Neural cell (in vitro differentiated cells): Measurements from ENCODE around the gene ACTL8. TPM values are rescaled to one million over a fixed set of nuclear protein-coding genes. Genes with fewer than 3 reads are reported as not detected.

Source experiments
- H2AFZ ChIP-seq: fragments of 200-600, 300-800 bp; sonication (generic), shearing (Covaris generic); 2 replicates; pipeline ENCODE4 v1.6.0; 2014; ENCODE audit warnings: low read depth, mild to moderate bottlenecking, antibody characterized with exemption, low read length, moderate library complexity
- H3F3A ChIP-seq: fragments of 200-600 bp; shearing (Covaris generic); 2 replicates; pipeline ENCODE4 v1.6.1; 2016; ENCODE audit warnings: mild to moderate bottlenecking, moderate library complexity, mixed read lengths, antibody characterized with exemption, low read length; ENCODE audit not compliant: insufficient read depth, poor library complexity, severe bottlenecking
- H3K27ac ChIP-seq: fragments of 200-600, 300-800 bp; sonication (generic), shearing (Covaris generic); 2 replicates; pipeline ENCODE4 v1.5.1; 2014; ENCODE audit warnings: mild to moderate bottlenecking, low read length, moderate library complexity
- H3K27me3 ChIP-seq: fragments of 300-800, 200-600 bp; sonication (generic), shearing (Covaris generic); 2 replicates; pipeline ENCODE4 v1.6.0; 2014; ENCODE audit warnings: mild to moderate bottlenecking, low read depth, low read length, moderate library complexity; ENCODE audit not compliant: insufficient read depth
- H3K36me3 ChIP-seq: fragments of 300-800, 200-600 bp; sonication (generic), shearing (Covaris generic); 2 replicates; pipeline ENCODE4 v1.5.1; 2014; ENCODE audit warnings: mild to moderate bottlenecking, antibody characterized with exemption, low read length, moderate library complexity; ENCODE audit not compliant: insufficient read depth
- H3K4me2 ChIP-seq: fragments of 300-800, 200-600 bp; sonication (generic), shearing (Covaris generic); 2 replicates; pipeline ENCODE4 v1.6.0; 2014; ENCODE audit warnings: mild to moderate bottlenecking, low read length
- H3K4me3 ChIP-seq: fragments of 300-800, 200-600 bp; sonication (generic), shearing (Covaris generic); 2 replicates; pipeline ENCODE4 v1.5.1; 2014; ENCODE audit warnings: mild to moderate bottlenecking, low read length, moderate library complexity
- H3K79me2 ChIP-seq: fragments of 200-600 bp; shearing (Covaris generic); replicated peaks from 2 replicates; pipeline ENCODE4 v1.6.0; 2014; ENCODE audit warnings: mild to moderate bottlenecking, low read length, moderate library complexity; ENCODE audit not compliant: insufficient read depth
- H3K9ac ChIP-seq: fragments of 300-800, 200-600 bp; sonication (generic), shearing (Covaris generic); 2 replicates; pipeline ENCODE4 v1.6.1; 2016; ENCODE audit warnings: mild to moderate bottlenecking, low read length, mixed read lengths
- H3K9me2 ChIP-seq: fragments of 200-600 bp; shearing (Covaris generic); 2 replicates; pipeline ENCODE4 v1.6.1; 2016; ENCODE audit warnings: mild to moderate bottlenecking, low read length, mixed read lengths; ENCODE audit not compliant: insufficient read depth
- H3K9me3 ChIP-seq: fragments of 200-600, 300-800 bp; sonication (generic), shearing (Covaris generic); 2 replicates; pipeline ENCODE4 v1.6.1; 2016; ENCODE audit warnings: mild to moderate bottlenecking, mixed run types, low read length, moderate library complexity, mixed read lengths
- H4K20me1 ChIP-seq: fragments of 200-600 bp; shearing (Covaris generic); 2 replicates; pipeline ENCODE4 v1.6.1; 2016; ENCODE audit warnings: mild to moderate bottlenecking, mixed run types; ENCODE audit not compliant: insufficient read depth
- EP300 ChIP-seq: fragments of 450-650 bp; conservative IDR thresholded peaks from 2 replicates; pipeline ENCODE4 v1.6.1; 2014; ENCODE audit warnings: antibody characterized with exemption, mild to moderate bottlenecking, moderate library complexity; ENCODE audit not compliant: poor library complexity, severe bottlenecking
- EZH2 ChIP-seq: fragments of 200-600, 300-800 bp; shearing (Covaris generic), sonication (generic); IDR thresholded peaks from 2 replicates; pipeline ENCODE4 v1.6.1; 2014; ENCODE audit warnings: antibody characterized with exemption, low read length, borderline replicate concordance, mild to moderate bottlenecking; ENCODE audit not compliant: insufficient read depth, poor library complexity, severe bottlenecking
- MXI1 ChIP-seq: fragments of 450-650 bp; conservative IDR thresholded peaks from 2 replicates; pipeline ENCODE4 v1.6.1; 2014; ENCODE audit warnings: antibody characterized with exemption, mild to moderate bottlenecking; ENCODE audit not compliant: poor library complexity, severe bottlenecking
- POLR2AphosphoS5 ChIP-seq: IDR thresholded peaks from 2 replicates; pipeline ENCODE4 v1.6.1; 2012
- RAD21 ChIP-seq: fragments of 450-650 bp; conservative IDR thresholded peaks from 2 replicates; pipeline ENCODE4 v1.6.1; 2014; ENCODE audit warnings: antibody characterized with exemption, mild to moderate bottlenecking, moderate library complexity
- REST ChIP-seq: IDR thresholded peaks from 2 replicates; pipeline ENCODE4 v1.6.1; 2012; ENCODE audit warnings: borderline replicate concordance
- SMC3 ChIP-seq: fragments of 450-650 bp; conservative IDR thresholded peaks from 2 replicates; pipeline ENCODE4 v1.6.1; 2014; ENCODE audit warnings: antibody characterized with exemption, mild to moderate bottlenecking, moderate library complexity; ENCODE audit not compliant: poor library complexity
- TAF1 ChIP-seq: IDR thresholded peaks from 2 replicates; pipeline ENCODE4 v1.6.1; 2012; ENCODE audit warnings: low read depth
- polyA plus RNA-seq: library from polyadenylated mRNA; depleted of rRNA; stranded (reverse); fragments of >200 nt; gene quantifications from 2 replicates; pipeline ENCODE4 v1.2.3, GENCODE V29; 2014
- TF ChIP-seq, protein P1 (sequence below): fragments of 450-650 bp; IDR thresholded peaks from 2 replicates; pipeline ENCODE4 v1.5.1; 2014; ENCODE audit warnings: antibody characterized with exemption, mild to moderate bottlenecking, moderate library complexity; ENCODE audit not compliant: poor library complexity, severe bottlenecking

ACTL8 gene
- polyA plus RNA-seq, 1 donor from 2014 or later = not detected

- H2AFZ ChIP-seq = no peak overlapping the region
- H3K9ac ChIP-seq = no peak overlapping the region
- H3K4me3 ChIP-seq = no peak overlapping the region
- TF ChIP-seq EP300 = no peak
- no peaks in the 10 kb centered on the region for H3K79me2 ChIP-seq
- no peaks in the 10 kb centered on the region for H3K36me3 ChIP-seq
- H3K4me2 ChIP-seq = no peak overlapping the region
- H3K9me3 ChIP-seq = no peaks in the 10 kb centered on the region
- no peaks in the 10 kb centered on the region for H3K9me2 ChIP-seq
- no peaks in the 10 kb centered on the region for H3K27me3 ChIP-seq
- no peaks in the 10 kb centered on the region for H4K20me1 ChIP-seq
- H3F3A ChIP-seq = no peaks in the 10 kb centered on the region
- H3K27ac ChIP-seq = no peak overlapping the region
Measured at GRCh38 chr1:17856496-17857108, 101.5 kb downstream of the ACTL8 start.

DNA sequence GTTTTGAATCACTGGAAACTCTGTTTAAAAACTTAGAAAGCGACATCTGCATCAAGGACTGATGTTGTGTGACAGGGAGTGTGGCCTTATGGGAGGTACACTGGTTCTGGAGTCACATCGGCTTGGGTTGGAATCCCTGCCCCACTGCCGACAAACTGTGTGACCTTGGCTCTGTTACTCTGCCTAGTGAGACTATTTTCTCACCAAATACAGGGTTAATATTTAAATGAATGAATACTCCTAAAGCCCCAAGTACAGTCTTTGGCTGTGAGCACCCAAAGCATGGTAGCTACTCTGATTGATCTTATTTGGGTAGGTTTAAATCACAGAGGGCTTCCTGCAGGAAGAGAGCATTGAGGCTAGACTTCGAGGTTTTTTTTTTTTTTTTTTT, 102.0 kb downstream of the ACTL8 start:
- Histone ChIP-seq H3K9ac (no peak overlapping the region), H3K4me2 (no peak overlapping the region), H3K36me3 (no peaks in the 10 kb centered on the region), H3K79me2 (no peaks in the 10 kb centered on the region), H3K9me3 (no peaks in the 10 kb centered on the region), H3F3A (no peaks in the 10 kb centered on the region), H3K9me2 (no peaks in the 10 kb centered on the region), H2AFZ (no peak overlapping the region), H4K20me1 (no peaks in the 10 kb centered on the region), H3K4me3 (no peak overlapping the region), H3K27ac (no peak overlapping the region), H3K27me3 (no peaks in the 10 kb centered on the region)
- TF ChIP-seq POLR2AphosphoS5 = no peak
- no peak for TF ChIP-seq REST
- TF ChIP-seq SMC3 = no peak
- TF ChIP-seq MXI1 = no peak
- TF ChIP-seq, protein P1, sequence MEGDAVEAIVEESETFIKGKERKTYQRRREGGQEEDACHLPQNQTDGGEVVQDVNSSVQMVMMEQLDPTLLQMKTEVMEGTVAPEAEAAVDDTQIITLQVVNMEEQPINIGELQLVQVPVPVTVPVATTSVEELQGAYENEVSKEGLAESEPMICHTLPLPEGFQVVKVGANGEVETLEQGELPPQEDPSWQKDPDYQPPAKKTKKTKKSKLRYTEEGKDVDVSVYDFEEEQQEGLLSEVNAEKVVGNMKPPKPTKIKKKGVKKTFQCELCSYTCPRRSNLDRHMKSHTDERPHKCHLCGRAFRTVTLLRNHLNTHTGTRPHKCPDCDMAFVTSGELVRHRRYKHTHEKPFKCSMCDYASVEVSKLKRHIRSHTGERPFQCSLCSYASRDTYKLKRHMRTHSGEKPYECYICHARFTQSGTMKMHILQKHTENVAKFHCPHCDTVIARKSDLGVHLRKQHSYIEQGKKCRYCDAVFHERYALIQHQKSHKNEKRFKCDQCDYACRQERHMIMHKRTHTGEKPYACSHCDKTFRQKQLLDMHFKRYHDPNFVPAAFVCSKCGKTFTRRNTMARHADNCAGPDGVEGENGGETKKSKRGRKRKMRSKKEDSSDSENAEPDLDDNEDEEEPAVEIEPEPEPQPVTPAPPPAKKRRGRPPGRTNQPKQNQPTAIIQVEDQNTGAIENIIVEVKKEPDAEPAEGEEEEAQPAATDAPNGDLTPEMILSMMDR = no peak
- TF ChIP-seq EZH2 = no peak
- no peak for TF ChIP-seq TAF1
- no peak for TF ChIP-seq EP300
- TF ChIP-seq RAD21 = no peak

- no peaks in the 10 kb centered on the region for H3K79me2 ChIP-seq
- no peak overlapping the region for H2AFZ ChIP-seq
- no peak overlapping the region for H3K4me2 ChIP-seq
- no peak overlapping the region for H3K9ac ChIP-seq
- no peaks in the 10 kb centered on the region for H4K20me1 ChIP-seq
- no peaks in the 10 kb centered on the region for H3K36me3 ChIP-seq
- H3K9me2 ChIP-seq = no peaks in the 10 kb centered on the region
- H3K4me3 ChIP-seq = no peak overlapping the region
- TF ChIP-seq POLR2AphosphoS5 (no peak), EZH2 (no peak), TAF1 (no peak), SMC3 (no peak), RAD21 (no peak), REST (no peak), MXI1 (no peak), EP300 (no peak)
- TF ChIP-seq, protein P1 = no peak
- no peak overlapping the region for H3K27ac ChIP-seq
- H3F3A ChIP-seq = no peaks in the 10 kb centered on the region
- H3K27me3 ChIP-seq = no peaks in the 10 kb centered on the region
- no peaks in the 10 kb centered on the region for H3K9me3 ChIP-seq
Measured at GRCh38 chr1:17857996-17858395, 102.9 kb downstream of the ACTL8 start.
